NCI-H345 (cell line): ENCODE results near the gene CTIF.
"Not testable (repeated sequence)": the region's sequence is repeated elsewhere in the genome, so short reads cannot be mapped to it uniquely, and the experiment has no call there.

Source experiments
- DNase-seq: peaks from one replicate; lab custom pipeline; 2025; lab: John Stamatoyannopoulos, UW

CTIF gene

DNA sequence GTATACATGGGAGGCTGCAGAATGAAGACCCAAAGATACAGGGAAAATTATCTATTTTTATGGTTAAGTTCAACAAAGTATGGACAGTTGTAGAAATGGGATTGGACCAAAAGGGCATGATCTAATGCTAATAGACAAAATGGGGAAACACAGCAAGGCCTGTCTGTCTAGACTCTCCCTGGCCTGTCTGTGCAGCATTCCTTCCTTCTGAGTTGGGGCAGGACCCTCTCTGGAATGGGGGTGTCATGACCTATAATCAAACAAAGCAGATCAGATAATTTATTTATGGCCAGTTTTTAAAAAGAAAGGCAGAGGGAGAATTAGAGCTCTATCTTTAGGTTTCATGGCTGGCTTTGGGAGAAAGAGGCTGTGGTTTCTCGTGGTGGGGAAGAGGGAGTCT is 104.4 kb downstream of the CTIF start:
- no peak for DNase-seq

DNA sequence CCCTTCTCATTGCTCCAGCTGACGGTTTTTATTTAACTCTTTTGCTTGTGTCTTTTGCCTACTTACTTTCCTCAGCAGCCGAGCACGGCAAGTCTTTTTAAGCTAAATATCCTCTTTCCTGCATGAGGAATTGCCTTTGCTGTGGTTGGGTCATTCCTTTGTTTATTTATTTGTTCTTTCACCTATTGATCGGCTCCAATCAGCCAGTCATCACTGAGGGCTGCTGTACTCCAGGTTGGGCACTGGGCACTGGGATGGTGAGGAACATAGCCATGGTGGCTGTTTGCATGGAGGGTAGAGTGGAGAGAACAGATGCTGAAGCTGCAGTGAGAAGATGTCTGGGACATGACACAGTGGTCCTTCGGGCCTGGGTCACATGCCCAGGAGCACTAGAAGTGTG is 105.2 kb downstream of the CTIF start:
- DNase-seq: no peak

DNA sequence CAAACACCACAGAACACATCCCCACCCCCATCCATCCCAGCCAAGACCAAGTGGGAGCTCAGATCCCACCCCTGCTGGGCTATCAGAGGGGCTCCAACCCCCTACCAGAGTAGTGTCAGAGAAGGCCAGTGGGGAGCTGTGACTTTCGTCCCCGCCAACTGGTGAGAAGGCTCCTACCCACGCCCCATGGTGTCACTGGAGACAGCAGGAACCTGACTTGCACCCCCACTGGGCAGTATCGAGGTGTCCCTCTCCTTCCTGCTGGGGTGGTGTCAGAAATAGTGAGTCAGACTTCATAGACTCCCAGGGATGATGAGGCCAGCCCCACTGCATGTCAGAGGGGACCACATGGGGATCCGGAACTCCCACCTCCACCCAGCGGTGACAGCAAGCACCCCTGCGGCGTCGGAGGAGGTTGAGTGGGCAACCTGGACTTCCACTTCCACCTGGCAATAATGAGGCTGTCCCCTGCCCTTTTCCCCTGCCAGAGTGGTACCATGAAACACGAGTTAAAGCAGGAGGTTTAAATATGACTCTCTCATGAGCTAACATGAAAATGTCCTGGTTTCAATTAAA is 106.7 kb downstream of the CTIF start:
- no peak for DNase-seq

DNA sequence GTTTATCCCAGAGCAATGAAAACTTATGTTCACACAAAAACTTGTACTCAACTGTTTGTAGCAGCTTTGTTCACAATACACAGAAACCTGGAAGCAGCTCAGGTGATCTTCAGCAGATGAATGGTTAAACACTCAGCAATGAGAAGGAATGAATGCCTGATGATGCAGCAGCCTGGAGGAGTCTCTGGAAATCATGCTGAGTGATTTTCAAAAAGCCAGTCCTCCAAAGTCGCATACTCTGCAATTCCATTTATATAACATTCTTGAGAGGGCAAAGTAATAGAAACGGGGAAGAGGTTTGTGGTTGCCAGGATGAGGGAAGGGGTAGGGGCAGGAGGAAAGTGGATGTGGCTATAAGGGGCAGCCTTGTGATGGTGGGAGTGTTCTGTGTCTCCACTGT is 108.1 kb downstream of the CTIF start:
- no peak for DNase-seq

DNA sequence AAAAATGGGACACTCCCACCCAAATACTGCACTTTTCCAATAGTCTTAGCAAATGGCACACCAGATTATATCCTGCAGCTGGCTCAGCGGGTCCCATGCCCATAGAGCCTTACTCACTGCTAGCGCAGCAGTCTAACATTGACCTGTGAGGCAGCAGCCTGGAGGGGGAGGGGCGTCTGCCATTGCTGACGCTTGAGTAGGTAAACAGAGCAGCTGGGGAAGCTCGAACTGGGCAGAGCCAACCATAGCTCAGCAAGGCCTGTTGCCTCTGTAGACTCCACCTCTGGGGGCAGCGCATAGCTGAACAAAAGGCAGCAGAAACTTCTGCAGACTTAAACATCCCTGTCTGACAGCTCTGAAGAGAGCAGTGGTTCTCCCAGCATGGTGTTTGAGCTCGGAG is 110.4 kb downstream of the CTIF start:
- DNase-seq: no peak

DNA sequence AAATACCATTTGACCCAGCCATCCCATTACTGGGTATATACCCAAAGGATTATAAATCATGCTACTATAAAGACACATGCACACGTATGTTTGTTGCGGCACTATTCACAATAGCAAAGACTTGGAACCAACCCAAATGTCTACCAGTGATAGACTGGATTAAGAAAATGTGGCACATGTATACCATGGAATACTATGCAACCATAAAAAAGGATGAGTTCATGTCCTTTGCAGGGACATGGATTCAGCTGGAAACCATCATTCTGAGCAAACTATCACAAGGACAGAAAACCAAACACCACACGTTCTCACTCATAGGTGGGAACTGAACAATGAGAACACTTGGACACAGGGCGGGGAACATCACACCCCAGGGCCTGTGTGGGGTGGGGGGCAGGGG is 115.8 kb downstream of the CTIF start:
- DNase-seq: not testable (repeated sequence)

DNA sequence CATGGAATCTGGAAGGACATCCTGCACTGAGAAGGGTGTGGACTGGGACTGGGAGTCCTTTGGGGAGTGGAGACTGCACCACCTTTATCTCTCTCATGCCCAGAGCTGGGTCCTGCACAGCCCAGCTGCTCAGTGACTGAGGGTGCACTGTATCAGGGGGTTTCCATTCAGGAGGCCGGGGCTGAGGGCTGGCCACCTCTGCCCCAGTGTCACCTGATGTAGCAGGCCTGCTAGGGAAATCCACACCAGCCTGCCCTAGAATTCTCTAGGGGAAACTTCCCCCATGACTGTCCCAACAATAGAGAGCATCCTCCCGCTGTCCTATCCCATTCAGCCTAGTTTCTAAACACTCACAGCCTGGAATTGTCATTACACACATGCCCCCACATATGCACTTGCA is 116.7 kb downstream of the CTIF start:
- DNase-seq: no peak

DNA sequence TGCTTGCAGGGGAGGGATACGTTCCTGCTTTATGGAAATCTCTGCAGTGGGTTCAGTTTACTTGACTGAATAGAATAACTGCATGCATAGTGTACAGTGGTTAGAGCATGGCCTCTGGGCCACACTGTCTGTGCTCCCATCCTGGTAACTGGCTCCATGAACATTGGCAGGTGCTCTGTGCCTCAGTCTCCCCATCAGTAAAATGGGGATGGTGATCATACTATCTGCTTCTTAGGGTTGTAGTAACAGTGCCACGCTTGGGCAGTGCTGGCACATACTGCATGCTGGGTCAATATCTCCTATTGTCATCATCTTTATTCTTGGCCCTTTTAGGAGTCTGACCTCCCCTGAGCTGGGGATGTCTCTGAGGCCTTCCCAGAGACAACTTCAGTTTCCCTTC is 117.3 kb downstream of the CTIF start:
- no peak for DNase-seq

DNA sequence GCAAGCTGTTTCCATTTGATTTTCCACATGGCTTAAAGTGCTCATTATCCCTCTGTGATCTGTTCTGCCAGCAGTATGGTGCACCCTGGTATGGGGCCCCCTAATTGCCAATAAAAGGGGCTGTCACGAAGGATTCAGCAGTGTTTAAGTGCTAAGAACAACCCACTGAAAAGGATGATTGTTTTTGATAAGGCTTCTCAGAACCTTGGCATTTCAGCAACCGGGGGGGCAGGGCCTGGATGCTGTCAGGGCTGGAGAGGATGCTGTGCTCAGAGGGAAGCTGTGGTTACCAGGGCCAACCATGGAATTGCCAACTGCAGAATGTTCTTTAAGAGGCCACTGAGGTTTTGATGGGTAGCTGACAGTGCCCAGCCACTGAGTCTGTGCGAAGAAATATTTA is 117.8 kb downstream of the CTIF start:
- no peak for DNase-seq

DNA sequence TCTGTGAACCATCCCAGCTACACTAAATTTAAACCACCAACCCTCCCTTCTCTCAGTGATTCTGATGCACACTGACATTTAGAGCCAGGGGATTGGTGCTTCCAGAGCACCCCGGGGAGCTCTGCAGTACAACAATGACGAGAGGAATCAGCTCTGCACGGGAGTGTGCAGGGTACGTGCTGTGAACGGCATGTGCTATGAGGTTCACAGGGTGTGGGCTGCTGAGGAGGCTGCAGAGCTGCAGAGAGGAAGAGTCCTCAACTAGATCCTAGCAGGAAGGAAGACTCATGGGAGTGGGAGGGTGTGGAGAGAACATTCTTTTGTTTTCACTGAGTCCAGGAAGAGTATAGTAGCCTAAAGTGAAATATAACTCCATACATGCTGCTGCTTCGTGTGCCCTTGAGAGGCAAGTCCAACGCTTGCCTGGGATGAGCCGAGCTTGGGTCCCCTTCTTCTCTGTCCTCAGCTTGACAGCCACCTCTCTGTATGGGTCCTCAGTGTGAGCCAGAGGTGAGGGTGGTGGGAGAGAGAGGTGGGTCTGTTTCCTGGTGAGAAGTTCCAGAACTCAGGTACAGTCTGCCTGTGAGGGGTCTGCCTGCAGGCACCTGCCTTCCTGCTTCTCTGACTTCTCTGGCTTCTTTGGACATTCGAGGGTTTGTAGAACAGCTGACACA is 118.8 kb downstream of the CTIF start:
- no peak for DNase-seq

DNA sequence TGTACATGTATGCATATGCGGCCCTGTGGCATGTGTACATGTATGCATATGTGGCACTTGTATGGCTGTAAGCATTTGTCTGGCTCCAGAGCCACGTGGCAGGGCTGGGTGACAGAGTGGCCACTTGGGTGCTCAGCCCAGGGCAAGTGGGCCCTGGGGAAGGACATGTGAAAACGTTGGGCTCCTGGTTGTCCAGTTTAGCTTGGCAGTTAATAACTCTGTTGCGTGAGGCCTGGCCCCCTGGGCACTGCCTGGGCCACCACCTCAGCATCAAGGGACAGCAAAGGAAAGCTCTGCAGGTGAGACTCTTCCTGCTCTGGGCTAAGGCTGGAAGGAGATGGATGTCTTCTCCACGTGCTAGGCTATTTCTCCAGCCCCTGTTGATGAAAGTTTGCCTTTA is 119.9 kb downstream of the CTIF start:
- DNase-seq: no peak

DNA sequence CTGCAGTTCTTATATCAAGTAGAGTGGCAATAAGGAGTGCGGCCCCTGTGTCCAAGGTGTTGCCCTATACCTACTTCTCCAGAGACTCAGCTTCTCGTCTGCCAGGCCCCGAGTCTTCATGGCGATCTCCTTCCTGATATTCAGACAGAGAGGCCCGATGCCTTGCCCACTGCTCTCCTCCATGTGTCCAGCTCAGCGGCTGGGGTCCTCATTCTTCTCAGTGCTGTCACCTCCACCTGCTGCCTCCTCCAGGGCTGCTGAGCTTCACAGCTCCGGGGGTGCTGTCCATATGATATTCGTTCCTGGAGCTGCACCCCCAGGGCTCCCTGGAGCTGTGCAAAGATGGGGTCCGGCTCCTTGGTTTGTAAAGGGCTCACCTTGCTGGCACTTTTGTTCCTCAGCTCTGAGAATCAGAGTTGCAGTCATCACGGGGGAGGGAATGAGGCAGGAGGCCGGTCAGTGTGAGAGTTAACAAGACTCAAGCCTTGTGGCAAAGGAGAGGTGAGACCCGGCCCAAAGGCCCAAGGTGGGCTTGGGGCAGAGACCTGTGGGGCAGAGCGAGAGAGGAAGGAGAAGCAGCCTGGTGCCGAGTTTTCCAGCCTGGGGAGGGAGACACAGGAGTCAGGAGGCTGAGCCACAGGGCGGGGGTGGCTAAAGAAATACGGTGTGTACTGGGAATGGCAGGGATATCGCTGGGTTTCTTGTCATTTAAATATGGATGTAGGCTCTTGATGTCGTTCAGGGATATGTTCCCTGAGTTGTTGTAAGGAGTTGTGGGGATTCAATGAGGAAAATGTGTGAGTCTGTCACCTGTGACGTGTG is 120.6 kb downstream of the CTIF start:
- DNase-seq: no peak

DNA sequence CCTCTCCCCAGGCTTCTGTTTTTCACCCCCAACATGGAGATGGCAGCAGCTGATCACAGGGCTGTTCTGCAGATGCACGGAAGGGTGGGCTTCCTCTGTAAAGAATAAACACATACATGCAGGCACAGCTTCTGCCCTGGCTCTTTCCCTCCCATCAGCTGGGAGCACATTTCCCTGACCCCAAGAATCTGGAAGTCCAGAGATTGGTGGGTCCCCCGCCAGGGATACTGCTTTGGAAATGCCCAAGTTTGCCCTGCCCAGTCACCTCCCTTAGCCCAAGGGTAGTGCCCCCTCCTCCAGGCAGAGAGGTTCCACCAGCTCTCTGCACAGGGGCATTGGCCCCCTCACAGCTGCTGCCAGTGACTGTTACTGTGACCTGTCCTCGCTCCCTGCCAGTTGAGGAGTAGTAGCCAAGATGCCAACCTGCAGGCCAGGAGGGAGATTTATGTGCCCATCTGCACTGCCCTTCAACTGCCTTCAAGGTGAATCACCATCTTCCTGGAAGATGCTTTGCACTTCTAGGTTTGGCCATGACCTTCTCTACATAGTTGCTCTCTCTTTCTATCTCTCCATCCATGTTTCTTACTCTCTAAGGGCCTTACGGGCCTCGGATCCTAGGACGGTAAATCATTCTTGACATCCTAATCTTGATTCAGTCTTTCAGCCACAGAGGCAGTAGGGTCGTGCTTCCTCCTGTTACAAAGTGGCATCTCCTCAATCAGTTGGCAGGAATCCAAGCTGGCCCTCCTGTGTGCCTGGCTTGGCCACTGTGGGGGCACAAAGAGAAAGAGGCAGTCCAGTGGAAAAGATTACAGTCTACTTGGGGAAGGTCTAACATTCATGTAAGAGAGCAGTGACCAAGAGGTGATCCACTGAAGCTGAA is 121.8 kb downstream of the CTIF start:
- no peak for DNase-seq

DNA sequence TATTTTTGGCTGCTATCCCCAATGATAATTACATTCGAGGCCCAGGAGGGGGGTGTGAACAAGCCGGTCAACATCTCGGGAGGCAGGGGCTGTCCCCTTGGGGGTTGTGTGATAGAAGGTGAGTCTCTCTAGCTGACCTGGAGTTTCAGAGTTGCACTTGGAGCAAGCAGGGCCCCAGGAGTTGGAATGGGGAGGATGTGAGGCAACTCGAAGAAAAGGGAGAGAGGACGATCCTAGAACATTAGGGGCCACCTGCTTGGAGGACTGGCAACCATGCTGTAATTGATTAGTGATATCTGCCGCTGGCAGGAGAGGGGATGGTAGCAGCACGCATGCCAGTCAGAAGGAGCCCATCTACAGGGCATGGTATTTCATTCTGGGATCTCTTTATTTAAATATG is 122.6 kb downstream of the CTIF start:
- no peak for DNase-seq

DNA sequence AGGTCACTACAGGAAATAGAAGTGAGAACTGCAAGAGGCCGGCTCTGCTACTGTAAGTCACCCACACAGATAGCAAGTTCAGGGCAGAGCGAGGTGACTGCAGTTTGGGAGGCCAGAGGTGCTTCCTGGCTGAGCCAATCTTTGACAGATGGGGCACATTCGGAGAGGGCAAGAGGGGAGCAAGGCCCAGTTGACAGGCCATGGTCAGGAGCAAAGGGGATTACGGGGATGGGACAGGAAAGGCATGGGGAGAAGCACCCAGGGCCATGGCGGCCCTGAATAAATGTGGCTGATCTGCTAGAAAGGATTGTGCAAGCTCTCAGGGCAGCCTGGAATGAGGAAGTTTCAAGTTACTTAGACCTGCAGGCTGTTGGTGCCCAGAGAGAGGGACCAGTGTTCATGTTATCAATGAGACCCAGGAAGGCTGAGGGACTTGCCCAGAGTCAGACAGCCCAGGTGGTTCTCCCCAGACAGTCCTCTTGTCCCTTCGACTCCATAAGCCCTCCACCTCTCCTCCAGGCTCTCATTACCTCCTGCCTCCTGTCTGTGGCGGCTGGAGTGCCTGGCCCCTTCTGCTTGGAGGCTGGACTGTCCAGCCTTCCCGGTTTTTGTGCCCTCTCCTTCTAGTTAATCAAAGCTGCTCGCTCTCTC is 123.3 kb downstream of the CTIF start:
- no peak for DNase-seq

DNA sequence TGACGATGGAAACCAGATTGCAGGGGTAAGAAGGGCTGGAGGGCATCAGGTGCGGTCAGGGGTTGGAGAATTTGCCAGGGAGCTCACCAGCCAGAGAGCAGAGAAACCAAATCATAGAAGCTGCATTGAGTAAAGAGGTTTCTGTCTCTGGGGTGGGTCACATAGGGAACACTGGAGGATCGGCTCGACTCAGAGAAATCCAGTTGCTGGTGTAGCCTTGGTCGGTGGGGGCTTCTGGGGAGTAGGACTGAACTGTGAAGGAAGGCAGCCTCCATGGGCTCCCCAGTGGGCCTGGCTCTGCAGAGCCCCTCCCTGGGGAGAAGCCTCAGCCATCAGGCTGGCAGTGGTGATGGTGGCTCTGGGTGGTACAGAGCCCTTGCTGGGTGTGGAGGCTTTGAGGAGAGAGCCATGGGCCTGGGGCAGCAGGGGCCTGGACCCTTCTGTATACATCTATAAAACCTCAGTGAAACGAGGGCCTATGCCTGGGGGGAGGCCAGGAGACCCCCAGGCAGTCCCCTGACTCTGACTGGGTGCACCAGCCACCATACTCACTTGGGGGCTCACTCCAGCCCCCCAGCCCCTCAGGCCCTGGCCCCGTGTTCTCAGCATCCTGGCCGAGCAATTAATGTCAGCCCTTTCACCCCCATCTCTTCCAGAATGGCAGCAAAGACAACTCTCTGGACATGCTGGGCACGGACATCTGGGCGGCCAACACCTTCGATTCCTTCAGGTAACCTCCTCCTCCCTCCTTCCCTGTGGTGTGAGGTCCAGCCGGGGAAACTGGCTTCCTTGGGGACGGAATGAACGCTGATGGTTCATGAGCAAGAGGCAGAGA is 124.5 kb downstream of the CTIF start:
- DNase-seq: no peak

DNA sequence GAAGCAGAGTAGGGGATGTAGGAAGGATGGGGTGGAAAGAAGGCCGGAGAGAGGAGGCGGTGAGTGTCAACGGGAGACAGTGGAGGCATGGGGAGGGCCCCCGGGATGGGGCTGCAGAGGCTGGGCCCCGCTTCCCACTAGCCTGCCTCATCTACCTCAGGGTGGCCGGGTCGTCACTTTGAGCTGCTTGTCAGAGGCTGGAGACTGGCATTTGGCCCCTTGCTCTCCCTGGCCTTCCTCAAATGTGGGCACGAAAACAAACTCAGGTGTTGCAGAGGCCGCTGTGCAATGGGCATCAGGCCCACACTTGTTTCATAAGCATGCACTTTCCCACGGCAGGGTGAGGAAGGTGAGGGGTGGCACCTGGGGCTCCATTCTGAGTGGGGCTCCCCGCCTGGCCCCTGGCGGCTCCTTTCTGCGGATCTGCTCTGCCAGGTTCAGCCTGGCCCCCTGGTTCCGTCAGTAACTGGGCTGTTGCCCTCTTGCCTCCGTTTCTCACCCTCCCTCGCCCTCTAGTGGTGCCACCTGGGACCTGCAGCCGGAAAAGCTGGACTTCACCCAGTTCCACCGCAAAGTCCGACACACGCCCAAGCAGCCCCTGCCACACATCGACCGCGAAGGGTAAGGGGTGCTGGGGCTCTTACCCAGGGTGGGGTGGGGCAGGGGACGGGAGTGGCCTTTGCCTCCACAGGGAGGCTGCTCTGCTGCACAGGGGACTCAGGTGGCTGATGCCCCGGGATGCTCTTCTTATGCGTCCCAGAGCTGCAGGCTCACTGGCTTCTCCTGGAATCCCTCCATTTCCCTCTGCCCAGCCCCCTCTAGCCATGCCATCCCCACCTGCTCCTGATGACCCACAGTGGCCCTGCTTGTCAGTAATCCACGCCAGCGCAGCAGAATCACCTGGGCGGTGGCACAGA is 125.4 kb downstream of the CTIF start:
- DNase-seq: peak; percentile 53

DNA sequence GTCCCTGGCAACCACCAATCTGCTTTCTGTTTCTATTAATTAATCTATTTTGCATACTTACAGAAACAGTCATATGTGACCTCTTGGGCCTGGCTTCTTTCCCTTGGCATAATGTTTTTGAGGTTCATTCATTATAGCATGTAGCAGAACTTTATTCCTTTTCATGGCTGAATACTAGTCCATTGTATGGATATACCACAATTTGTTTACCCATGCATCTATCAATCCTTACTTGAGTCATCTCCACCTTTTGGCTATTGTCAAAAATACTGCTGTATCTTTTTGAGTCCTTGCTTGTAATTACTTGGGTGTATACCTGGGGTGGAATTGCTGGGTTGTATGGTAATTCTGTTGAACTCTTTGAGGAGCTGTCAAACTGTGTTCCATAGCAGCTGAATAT is 126.8 kb downstream of the CTIF start:
- no peak for DNase-seq

DNA sequence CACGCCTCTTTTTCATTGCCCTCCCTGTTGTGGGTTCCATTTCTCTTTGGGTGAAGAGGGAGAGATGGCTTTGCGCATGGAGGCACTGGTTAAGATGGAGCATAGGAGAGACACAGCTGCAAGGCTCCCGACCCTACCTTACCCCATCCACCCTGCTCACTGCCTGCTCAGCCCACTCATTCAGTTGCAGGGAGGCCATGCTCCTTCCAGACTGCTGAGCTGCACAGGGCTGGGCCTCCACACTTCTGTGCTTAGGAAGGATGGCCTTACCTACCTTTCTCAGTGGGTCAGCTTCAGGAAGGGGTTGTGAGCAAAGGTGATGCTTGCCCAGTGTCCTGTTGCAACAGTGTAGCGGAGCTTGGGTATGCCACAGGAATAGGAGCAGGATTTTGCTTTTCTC is 127.8 kb downstream of the CTIF start:
- no peak for DNase-seq
